Dedifferentiated amniotic fluid mesenchymal stem cell (primary cell): ENCODE results near the gene PROM1.

Source experiments
- DNase-seq: peaks from one replicate; pipeline ENCODE4 v3.0.0-alpha.2; 2016; ENCODE audit errors: extremely low spot score

PROM1 gene, protein sequence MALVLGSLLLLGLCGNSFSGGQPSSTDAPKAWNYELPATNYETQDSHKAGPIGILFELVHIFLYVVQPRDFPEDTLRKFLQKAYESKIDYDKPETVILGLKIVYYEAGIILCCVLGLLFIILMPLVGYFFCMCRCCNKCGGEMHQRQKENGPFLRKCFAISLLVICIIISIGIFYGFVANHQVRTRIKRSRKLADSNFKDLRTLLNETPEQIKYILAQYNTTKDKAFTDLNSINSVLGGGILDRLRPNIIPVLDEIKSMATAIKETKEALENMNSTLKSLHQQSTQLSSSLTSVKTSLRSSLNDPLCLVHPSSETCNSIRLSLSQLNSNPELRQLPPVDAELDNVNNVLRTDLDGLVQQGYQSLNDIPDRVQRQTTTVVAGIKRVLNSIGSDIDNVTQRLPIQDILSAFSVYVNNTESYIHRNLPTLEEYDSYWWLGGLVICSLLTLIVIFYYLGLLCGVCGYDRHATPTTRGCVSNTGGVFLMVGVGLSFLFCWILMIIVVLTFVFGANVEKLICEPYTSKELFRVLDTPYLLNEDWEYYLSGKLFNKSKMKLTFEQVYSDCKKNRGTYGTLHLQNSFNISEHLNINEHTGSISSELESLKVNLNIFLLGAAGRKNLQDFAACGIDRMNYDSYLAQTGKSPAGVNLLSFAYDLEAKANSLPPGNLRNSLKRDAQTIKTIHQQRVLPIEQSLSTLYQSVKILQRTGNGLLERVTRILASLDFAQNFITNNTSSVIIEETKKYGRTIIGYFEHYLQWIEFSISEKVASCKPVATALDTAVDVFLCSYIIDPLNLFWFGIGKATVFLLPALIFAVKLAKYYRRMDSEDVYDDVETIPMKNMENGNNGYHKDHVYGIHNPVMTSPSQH

DNA sequence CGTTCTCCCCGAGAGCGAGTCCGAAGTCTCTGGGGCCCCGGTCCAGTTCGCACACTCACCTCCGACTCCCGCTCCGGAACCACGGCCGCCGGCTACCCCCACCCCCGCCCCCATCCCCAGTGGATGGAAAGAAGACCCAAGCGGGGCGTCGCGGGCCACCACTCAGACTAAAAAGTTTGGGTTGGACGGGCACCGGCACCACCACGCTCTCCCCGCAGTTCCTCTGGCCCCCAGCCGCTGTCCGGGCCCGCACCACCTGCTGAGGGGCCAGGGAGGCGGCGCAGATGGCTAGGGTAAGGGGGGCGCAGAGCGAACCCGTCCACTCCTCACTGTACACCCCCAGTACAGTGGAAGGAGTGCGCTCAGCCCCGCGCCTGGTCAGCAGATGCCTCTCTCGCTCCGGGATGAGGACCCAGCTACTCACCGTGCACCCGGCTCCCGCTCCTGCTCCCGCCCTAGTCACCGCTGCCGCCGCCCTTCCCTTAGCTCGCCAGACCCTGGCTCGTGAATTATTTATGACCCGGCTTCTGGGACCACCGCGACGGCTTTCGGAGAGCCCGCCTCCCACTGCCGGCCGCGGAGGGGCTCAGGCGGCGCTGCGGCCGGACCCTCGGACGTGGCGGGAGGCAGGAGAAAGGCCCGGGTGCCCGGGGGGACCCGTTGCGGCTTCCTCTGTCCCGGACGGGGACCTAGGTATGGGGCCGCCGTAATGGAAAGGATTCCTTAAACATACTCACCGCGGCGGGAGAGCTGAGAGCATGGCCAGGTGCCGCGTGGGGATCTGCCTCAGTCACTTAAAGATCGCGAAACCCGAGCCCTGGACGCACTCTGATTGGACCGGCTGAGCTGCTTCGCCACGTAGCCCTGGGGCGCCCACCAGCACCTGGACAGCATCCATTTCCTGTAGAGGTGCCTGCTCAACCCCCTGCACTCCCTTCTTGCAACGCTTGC is at the start of gene PROM1:
Gene PROM1, minus strand, starts transcription at position 783 of the 951 bp plus-strand sequence. CDS start 8,117 bp downstream, outside the sequence.
- no peak for DNase-seq

DNA sequence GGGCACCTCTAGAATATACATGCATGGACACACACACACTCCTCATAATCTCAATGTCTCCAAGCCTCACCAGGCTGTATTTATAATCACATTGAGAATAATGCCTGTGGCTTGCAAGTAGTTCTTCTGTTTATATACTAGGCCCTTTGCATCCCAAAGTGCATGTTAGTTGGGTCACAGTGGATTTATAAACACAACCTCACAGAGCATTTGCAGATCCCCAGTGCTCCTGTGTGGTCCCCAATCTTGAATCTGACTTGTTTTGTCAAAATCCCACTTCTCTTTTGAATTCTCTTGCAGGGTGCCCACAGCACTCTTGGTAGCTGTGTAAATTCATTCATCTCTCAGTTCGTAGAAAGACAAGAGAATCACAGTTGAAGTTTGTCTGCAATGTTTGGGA is 49.6 kb upstream of the PROM1 start:
- no peak for DNase-seq

DNA sequence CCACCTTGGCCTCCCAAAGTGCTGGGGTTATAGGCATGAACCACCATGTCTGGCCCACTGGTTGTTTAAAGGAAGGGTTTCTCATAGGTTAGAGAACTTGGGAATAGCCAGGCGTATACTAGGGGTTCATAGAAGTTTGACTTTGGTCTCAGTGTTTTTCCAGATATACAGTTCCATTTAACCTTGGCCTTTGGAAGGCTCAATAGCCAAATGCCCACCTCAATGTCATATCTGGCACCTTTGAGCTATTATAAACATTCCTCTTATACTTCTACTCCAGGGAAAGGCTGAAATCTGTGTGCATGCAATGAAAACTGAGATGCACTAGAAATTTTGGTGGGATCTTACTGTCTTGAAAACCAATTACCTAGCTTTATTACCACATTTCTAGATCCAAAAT is 47.5 kb upstream of the PROM1 start:
- no peak for DNase-seq

DNA sequence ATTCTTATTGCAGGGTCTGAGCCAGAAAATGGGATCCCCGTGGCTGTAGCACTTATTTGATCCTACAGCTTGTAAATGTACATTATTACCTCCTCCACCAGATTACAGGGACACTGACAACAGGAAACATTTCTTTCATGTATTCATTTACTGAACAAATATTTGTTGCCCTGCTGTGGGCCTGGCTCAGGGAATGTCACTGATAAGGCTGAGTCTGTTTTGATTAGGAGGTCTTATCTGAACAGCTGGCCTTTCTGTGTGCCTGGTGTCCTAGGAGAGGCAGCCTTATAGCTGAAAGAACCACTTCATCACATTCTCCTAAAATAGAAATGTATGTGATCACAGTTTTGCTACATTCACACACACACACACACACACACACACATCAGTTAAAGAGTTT is 45.5 kb upstream of the PROM1 start:
- no peak for DNase-seq

DNA sequence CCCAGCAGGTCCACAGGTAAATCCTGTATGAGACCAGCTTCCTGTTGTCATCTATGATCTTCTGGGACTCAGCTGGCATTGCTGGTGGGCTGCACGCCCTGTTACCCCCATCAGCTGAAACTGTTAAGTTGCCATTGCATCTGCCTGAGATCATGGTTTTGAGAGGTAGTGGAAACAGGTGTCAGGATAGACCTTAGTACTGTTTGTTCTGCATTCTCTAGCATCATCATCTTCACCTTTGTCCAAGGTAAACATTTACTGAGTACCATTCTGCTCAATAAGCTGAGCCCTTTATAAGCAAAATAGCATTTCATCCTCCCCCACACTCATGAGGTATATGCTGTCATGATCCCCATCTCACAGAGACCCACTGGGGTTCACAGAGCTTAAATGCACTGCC is 42.9 kb upstream of the PROM1 start:
- no peak for DNase-seq

DNA sequence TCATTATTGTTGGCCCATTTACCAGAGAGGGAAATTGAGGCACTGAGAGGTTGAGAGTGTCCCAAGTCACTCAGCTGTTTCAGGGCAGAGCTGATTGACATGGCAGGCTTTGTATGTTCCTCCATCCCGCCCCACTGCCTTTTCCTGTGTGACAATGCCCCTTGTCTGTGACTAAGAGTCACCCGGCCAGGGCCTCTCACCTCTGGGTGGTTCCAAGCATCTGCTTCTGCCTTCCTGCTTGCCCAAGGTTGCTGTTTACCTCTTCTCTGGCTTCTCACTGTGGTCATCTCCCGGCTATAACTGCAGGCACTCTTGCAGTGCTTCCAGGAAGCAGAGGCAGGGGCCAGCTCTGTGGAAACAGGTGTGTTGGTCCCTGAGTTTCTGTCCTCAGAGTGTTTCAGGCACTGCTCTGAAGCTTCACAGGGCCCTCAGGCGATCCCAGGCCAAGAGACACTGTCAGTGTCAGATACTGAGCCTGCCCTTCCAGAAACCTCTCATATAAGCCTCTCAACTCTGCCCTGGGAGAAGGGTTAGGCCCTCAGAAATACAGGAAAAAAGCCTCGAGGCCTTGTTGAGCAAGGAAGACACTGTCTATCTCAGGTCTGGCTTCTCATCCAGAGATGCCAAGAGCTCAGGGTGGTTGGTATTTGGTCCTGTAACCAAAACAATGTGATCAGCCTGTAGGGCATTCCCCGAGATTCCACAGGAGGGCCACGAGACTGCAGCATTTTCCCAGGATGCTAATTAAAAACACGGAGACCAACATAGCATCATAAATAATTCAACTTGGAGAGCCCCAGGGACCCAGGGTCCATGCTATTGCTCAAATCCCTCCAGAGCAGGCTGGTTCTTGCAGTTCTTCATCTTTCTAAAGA is 42.0 kb upstream of the PROM1 start:
- DNase-seq = no peak

DNA sequence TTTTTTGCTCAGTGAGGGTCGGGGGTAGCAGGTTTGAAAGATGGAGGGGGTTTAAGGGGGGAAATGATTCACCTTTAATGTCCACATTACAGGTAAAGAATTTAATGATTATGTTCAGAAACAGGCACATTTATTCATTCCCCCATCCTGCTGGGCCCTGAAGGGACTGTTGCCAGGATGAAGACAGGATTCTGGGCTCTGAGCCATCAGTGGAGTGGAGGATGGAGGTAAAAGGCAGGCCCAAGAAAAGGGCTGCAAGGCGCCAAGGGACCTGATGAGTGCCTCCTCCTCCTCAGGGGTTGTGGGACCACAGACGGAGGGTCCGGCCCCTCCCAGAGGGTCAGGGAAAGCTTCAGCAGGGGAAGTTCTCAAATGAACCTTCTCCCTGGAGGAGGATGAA is 40.4 kb upstream of the PROM1 start:
- no peak for DNase-seq

DNA sequence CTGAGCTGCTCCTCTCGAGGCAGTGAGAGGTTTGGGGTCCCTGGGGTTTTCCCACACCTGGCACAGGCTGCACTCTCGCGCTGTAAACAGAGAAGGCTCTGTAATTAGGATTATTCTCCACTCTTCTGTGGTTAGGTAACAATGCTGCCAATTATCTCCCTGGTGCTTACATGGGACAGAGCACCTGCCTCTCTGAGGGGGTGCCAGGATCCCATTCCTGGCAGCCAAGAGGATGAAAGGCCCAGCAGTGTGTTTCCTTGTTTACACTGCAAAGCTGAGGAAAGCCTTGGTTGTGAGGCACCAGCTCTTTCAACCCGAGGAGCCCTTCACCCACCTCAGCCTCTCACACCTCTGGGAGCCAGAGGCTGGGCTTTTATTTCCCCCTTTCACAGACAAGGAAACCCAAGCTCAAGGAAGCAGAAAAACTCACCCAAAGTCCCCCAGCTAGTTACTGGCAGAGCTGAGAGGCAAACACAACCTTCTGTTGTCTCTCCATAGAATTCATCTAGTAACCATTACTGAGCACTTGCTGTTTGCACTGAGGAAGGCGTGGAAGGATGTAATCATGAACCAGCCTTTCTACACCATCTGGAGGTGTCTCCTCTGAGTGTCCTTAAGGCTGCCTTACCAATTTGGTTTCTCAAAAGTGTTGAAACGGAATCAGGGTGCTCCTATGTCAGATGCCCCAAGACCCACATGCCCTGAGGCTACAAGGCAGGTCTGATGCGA is 39.7 kb upstream of the PROM1 start:
- no peak for DNase-seq

DNA sequence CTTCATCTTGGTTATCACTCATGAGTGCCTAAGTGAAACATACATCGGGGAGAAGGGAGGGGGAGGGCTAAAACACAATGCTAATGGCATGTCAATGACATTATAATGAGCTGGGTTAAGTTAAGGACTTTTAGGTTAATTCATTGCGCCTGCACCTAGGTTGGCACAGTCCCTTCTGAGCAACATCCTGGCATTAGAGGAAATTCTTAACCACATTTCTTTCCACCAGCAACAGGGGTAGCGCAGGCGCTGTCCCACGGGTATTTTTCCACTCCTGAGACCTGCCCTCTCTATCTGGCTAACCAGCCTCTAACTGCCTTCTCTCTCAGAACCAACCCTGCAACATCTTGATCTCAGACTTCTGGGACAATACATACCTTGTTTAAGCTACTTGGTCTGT is 39.0 kb upstream of the PROM1 start:
- DNase-seq = no peak

DNA sequence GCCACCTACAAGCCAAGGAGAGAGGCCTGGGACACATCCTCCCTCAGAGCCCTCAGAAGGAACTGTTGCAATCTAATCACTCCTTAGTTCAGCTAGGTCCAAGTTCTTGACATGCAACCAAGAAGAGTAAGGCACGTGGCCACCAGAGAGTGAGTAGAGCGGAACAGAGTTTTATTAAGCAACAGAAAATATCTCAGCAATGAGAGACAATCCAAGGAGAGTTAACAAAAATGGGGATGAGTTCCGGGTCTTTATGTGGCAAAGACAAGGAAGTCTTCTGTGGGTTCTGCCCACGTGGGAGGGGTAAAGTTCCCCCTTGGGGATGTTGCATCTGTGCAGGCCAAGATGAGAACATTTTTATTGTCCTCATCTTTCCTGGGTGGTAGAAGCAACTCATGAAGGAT is 38.5 kb upstream of the PROM1 start:
- DNase-seq = no peak

DNA sequence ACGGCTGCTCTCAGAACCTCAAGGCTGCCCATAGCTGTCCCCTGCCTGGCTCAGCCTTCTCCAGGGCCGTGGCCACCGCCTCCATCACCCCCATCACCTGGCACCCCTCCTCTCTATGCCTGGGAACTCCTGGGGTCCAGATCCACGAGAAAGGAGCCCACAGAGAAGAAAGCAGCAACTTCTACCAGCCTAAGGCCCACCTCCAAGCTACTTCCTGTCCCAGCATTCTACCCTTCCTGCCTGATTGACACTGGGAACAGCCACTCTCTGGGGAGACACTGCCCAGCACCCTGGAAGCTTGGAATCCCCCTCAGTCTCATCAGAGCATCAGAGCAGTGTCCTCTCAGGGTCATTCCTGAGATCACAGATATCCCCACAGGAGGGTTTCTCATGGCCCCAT is 36.9 kb upstream of the PROM1 start:
- DNase-seq = no peak

DNA sequence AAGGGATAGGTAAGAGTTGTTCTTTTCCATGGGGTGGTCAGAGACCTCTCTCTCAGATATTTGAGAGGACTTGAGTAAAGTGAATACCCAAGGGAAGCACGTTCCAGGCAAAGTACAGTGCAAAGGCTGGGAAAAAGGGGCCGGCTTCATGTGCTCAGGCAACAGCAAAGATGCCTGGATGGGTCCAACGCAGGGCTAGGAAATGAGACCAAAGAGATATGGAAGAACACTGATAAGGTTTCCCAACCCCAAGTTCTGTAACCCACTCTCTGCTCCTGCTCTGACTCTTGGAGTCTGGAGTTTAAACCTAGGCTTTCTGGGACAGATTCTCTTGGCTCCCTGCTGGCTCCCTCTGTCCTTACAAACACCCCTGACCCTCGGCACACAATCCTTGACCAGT is 36.2 kb upstream of the PROM1 start:
- DNase-seq = no peak

DNA sequence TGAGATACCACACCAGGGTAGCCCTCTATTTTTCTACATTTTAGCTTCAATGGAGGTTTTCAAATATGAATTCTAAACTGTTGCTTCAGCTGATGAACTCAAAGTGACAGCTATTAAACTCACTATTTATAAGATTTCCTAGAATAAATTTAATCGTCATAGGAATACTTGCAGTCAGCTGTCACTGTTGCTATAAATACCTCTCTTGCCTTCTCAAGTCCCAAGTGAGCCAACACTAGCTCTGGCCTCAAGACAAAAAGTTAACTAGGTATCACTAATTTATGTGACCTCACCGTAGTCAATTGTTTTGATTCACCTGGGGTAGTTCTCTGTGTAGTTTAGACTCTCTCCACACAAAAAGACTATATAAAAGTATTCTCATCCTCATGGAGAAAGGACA is 34.3 kb upstream of the PROM1 start:
- no peak for DNase-seq

DNA sequence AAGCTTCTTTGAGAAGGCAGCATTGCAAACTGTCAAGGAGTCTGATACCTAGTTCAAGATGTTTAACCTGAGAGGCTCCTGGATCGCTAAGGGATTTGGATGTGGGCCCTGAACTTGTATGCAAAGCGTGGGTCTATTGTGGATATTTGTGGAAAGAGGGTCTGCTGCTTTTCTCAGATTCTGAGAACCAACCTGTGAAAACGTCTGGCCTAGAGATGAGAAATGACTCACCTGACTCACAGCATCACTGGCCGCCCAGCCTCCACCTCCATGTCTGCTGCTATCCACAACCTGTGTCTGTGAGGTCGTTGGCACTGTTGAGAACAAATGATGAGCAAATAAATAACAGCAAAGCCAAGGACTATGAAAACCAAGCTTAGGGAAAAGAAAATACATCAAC is 33.3 kb upstream of the PROM1 start:
- no peak for DNase-seq

DNA sequence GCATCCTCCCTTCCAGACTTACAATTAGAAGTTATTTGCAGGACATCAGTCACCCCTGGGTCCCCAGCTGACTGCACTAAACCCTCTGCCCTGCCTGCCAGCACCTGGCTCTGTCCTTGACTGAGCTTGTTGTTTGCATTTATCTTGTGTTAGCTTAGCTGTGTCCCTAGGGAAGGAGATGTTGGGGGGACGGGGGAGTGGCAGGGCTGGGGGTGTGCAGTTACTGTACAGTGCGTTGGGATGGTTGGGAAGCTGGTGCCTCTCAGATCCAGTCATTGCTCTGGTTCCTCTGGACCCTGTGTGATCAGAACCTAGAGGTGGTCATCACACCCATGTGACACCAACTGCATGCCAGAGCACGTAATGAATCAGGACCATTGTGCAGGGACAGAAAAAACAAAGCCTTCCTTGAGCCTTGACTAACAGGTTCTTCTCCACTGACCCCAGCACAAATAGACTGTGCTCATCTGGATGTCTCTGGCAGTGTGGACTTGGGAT is 32.7 kb upstream of the PROM1 start:
- no peak for DNase-seq

DNA sequence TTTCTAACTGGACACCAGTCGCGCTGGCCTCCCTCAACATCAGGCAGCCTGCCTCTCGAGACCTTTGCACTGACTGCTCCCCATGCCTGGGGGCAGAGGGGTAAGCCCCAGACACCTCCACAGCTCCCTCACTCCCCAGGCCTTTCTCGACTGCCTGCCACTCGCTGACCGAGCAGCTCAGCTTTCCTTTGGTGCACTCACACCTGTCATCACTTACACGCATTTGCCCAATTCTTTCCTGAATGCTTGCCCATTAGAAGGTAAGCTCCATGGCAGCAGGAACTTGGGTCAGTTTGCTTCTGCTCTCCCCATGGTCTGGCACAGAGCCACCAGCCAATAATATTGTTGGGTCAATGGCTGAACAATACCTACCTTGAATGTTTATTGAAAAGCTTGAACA is 32.2 kb upstream of the PROM1 start:
- no peak for DNase-seq

DNA sequence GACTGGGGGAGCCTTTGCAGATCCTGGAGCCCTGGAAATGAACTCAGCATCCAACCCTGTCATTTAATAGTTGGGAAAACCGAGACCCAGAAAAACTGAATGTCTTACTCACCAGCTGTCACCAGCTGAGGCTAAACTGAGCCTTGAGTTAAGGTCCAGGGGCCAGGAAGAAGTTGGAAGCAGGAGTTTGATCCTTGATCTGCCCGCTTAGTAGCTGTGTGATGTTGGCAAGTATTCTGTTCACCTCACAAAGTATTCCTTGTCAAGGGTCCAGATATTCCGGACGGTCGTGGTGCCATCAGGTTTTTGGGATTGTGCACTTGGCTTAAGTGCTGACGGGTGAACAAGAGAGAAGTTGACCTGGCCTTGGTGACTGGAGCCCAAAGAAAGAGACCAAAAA is 30.7 kb upstream of the PROM1 start:
- DNase-seq = no peak

DNA sequence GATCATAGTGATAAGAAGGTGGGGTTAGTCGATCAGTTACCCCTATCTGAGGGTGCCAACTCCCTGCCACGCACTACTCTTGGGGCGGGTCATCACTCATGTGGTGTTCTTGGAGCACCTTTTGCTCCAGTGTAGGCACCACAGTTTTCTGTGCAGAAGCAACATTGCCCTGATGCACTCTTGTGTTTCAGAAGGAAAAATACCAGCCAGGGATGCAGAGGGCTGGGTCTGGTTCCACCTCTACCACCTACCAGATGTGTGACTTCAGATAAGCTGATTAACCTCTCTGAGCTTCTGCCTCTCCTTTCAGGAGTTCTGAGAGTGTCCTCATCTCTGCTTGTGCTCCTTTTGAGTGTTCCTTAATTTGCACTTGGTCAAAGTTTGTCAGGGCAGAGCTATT is 29.9 kb upstream of the PROM1 start:
- no peak for DNase-seq

DNA sequence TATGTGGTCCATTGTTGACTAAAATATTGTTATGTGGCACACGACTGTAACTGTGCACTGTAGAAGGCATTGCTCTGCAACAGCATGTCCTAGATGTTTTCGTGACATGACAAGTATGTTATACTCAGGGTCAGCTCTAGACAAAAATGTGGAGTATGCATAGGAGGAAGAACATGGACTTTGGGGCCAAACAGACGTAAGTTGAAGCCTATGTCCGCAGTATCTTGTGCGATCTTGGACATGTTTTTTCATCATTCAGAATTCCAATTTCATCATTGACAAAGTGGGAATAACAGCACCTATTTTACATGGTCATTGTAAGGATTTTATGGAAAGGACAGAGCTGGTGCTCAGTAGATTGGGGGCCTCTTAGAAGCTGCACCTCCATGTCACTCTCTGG is 27.7 kb upstream of the PROM1 start:
- no peak for DNase-seq

DNA sequence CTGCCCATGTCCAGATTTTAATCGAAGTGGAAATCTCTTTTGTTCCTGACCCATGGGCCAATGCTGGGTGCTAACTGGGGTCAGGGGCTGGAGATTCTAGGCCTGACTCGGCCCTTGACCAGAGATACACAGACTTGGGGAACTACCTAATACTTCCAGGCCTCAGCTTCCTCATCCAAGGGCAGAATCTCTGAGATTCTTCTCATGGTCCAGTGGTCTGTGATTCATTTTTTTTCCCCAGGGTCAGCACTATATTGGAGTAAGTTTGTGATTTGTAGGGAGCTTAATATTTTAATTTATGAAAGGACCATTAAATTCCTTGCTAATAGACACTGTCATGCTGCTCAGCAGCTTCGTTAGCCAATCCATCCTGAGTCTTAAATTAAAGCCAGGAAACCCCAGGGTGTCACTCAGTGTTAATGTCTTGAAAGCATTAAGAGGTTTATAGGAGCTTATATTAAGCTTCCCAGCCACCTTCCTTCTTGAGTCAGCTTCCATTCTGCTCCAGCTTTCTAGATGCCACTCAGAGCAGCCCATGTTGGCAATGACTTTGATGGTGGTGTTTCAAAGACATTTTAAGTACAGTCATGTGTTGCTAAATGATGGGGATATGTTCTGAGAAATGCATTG is 27.0 kb upstream of the PROM1 start:
- DNase-seq = no peak
